Measurements from ENCODE around the gene RLN2. TPM values are rescaled to one million over a fixed set of nuclear protein-coding genes. Genes with fewer than 3 reads are reported as not detected.
"Not testable (repeated sequence)": the region's sequence is repeated elsewhere in the genome, so short reads cannot be mapped to it uniquely, and the experiment has no call there.

RLN2 gene
- total and polyA plus RNA-seq, 2 donors (not counting 1 experiment from before 2014, with no cell fraction given): 0.94 to 3.5 TPM

DNA sequence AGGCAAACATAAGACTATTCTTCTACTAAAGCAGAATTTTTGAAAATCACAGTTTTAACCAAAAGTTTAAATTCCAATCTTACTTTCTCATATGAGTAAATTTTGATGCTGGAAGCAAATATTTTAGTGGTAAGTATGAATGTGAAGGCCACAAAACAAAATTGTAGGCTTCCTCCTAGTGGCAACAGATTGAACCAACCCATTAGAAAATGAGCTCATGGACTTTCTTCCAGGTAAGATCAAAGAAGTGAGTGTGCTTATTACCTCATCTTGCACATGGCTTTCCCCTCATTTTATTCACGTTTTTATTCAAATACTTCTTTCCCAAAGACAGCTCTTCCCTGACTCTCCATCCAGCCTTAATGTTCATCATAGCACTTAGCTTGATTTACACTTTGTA is 16.5 kb upstream of the RLN2 start:
- Histone ChIP-seq H4K20me1 (ENCODE audit: control insufficient read depth, insufficient read depth, low read length, poor library complexity, severe bottlenecking) (no peaks in the 10 kb centered on the region), H3K79me2 (ENCODE audit: control insufficient read depth, insufficient read depth, low read length) (no peaks in the 10 kb centered on the region), H3K4me3 (ENCODE audit: control extremely low read depth in 1 of 5, extremely low read depth in 1 of 5, insufficient read depth in 1 of 5, low read depth in 2 of 5, low read length in 4 of 5) (no peak overlapping the region), H2AFZ (ENCODE audit: insufficient read depth, low read depth, low read length, poor library complexity, severe bottlenecking) (no peak overlapping the region), H3K36me3 (replicated peaks in 1 of 2; ENCODE audit: control extremely low read depth in 1 of 2, control insufficient read depth in 1 of 2, extremely low read depth in 1 of 2, insufficient read depth in 2 of 2, low read length in 1 of 2) (no peaks in the 10 kb centered on the region), H3K9ac (ENCODE audit: low read length) (no peak overlapping the region), H3K9me3 (ENCODE audit: control extremely low read depth in 1 of 3, control insufficient read depth in 2 of 3, insufficient read depth in 1 of 3, low read length in 2 of 3) (no peaks in the 10 kb centered on the region), H3K4me1 (ENCODE audit: control insufficient read depth in 2 of 2, insufficient read depth in 2 of 2, low read length in 2 of 2) (no peaks in the 10 kb centered on the region), H3K4me2 (replicated peaks; ENCODE audit: low read depth, low read length, poor library complexity, severe bottlenecking) (no peak overlapping the region), H3K27ac (ENCODE audit: low read length in 2 of 2) (no peak overlapping the region), H3K27me3 (replicated peaks in 1 of 4; ENCODE audit: control extremely low read depth in 1 of 4, control insufficient read depth in 3 of 4, insufficient read depth in 4 of 4, low read length in 3 of 4) (no peaks in the 10 kb centered on the region)
- DNase-seq: no peak
- H3K4me3 Mint-ChIP-seq: no peak overlapping the region
- no peak overlapping the region for H3K27ac Mint-ChIP-seq
- no peaks in the 10 kb centered on the region for H3K9me3 Mint-ChIP-seq (ENCODE audit: insufficient read depth)
- ATAC-seq (ENCODE audit: low read depth): no peak
- no CpG with 5 or more reads among the region's 1 CpG for WGBS (ENCODE audit: insufficient coverage)
- intact Hi-C loops (cut with micrococcal nuclease): no loop called here
- ChIA-PET POLR2A (no interaction called here), CTCF (interaction anchor here (0.6 to 0.8 kb wide), 2 partner anchors 242 to 512 kb away, joined by 3 read pairs; partner anchors contain the start of gene ERMP1)
- TF ChIP-seq EZH2 (IDR thresholded peaks at IDR 0.05; ENCODE audit: borderline replicate concordance, insufficient read depth, low read depth, low read length, poor library complexity, severe bottlenecking) (no peak), CTCF (IDR thresholded peaks at IDR 0.05) (no peak)
- H3K4me1 Mint-ChIP-seq: no peaks in the 10 kb centered on the region
- H3K27me3 Mint-ChIP-seq: no peaks in the 10 kb centered on the region

GRCh38 chr9:5316406-5316805 is 11.9 kb upstream of the RLN2 start:
- H3K9me3 ChIP-seq (ENCODE audit: control extremely low read depth in 1 of 3, control insufficient read depth in 2 of 3, insufficient read depth in 1 of 3, low read length in 2 of 3): peaks cover 2 to 13% (median 11%) of the 10 kb centered on the region in 3 donors
- DNase-seq; H3K9ac ChIP-seq (ENCODE audit: low read length); intact Hi-C loops (cut with micrococcal nuclease); H3K27me3 Mint-ChIP-seq; H2AFZ ChIP-seq (ENCODE audit: insufficient read depth, low read depth, low read length, poor library complexity, severe bottlenecking); H3K27ac ChIP-seq (ENCODE audit: low read length in 2 of 2); H3K4me3 Mint-ChIP-seq; POLR2A ChIA-PET; H3K4me2 ChIP-seq (replicated peaks; ENCODE audit: low read depth, low read length, poor library complexity, severe bottlenecking); CTCF ChIA-PET; H3K4me3 ChIP-seq (ENCODE audit: control extremely low read depth in 1 of 5, extremely low read depth in 1 of 5, insufficient read depth in 1 of 5, low read depth in 2 of 5, low read length in 4 of 5); H3K36me3 ChIP-seq (replicated peaks in 1 of 2; ENCODE audit: control extremely low read depth in 1 of 2, control insufficient read depth in 1 of 2, extremely low read depth in 1 of 2, insufficient read depth in 2 of 2, low read length in 1 of 2); H3K9me3 Mint-ChIP-seq (ENCODE audit: insufficient read depth); H3K4me1 ChIP-seq (ENCODE audit: control insufficient read depth in 2 of 2, insufficient read depth in 2 of 2, low read length in 2 of 2); H4K20me1 ChIP-seq (ENCODE audit: control insufficient read depth, insufficient read depth, low read length, poor library complexity, severe bottlenecking); H3K4me1 Mint-ChIP-seq; H3K27ac Mint-ChIP-seq; H3K27me3 ChIP-seq (replicated peaks in 1 of 4; ENCODE audit: control extremely low read depth in 1 of 4, control insufficient read depth in 3 of 4, insufficient read depth in 4 of 4, low read length in 3 of 4); ATAC-seq (ENCODE audit: low read depth); H3K79me2 ChIP-seq (ENCODE audit: control insufficient read depth, insufficient read depth, low read length): not testable (repeated sequence)
- WGBS (ENCODE audit: insufficient coverage): no CpG with 5 or more reads among the region's 1 CpG

Data from B cell (primary cell).